Astrocyte (in vitro differentiated cells and primary cell): ENCODE measurements around the gene ZNF280D. TPM values are rescaled to one million over a fixed set of nuclear protein-coding genes. Genes with fewer than 3 reads are reported as not detected.

Experiments used
- DNase-seq: peaks from one replicate; pipeline ENCODE4 v3.0.0-alpha.2; 2010; ENCODE audit warnings: low read depth
- FAIRE-seq: peaks from 2 replicates; lab custom pipeline; 2011; peaks lifted over from hg19 to GRCh38; lab: Jason Lieb, UNC
- H2AFZ ChIP-seq: 2 replicates; pipeline ENCODE4 v1.6.0; 2012; ENCODE audit warnings: low read depth, low read length, inconsistent platforms
- H3K27ac ChIP-seq: 2 replicates; pipeline ENCODE4 v1.5.1; 2011; ENCODE audit warnings: low read depth, low read length, inconsistent platforms
- H3K27me3 ChIP-seq: 2 replicates; pipeline ENCODE4 v1.6.0; 2011; ENCODE audit warnings: low read length, inconsistent platforms; ENCODE audit not compliant: insufficient read depth
- H3K36me3 ChIP-seq: 2 replicates; pipeline ENCODE4 v1.5.1; 2011; ENCODE audit warnings: low read length, inconsistent platforms; ENCODE audit not compliant: insufficient read depth
- H3K4me1 ChIP-seq: 2 replicates; pipeline ENCODE4 v1.5.1; 2011; ENCODE audit warnings: low read length, inconsistent platforms; ENCODE audit not compliant: insufficient read depth
- H3K4me2 ChIP-seq: 2 replicates; pipeline ENCODE4 v1.6.0; 2012; ENCODE audit warnings: low read length, inconsistent platforms
- H3K4me3 ChIP-seq: 2 replicates; pipeline ENCODE4 v1.5.1; 2011; ENCODE audit warnings: low read depth, mild to moderate bottlenecking, low read length, inconsistent platforms; ENCODE audit not compliant: insufficient read depth
- H3K79me2 ChIP-seq: 2 replicates; pipeline ENCODE4 v1.6.0; 2012; ENCODE audit warnings: mild to moderate bottlenecking, low read length, inconsistent platforms; ENCODE audit not compliant: insufficient read depth
- H3K9ac ChIP-seq: 2 replicates; pipeline ENCODE4 v1.6.0; 2012; ENCODE audit warnings: mild to moderate bottlenecking, low read length, inconsistent platforms
- H3K9me3 ChIP-seq: 2 replicates; pipeline ENCODE4 v1.5.1; 2012; ENCODE audit warnings: low read depth, mild to moderate bottlenecking, low read length, inconsistent platforms; ENCODE audit not compliant: insufficient read depth
- H4K20me1 ChIP-seq: 2 replicates; pipeline ENCODE4 v1.6.0; 2012; ENCODE audit warnings: low read length, inconsistent platforms; ENCODE audit not compliant: insufficient read depth
- H3K27ac Mint-ChIP-seq: one replicate; pipeline ENCODE4 v1.8.0; 2021; ENCODE audit warnings: mild to moderate bottlenecking, mixed read lengths; ENCODE audit not compliant: unreplicated experiment
- H3K27me3 Mint-ChIP-seq: one replicate; pipeline ENCODE4 v1.8.0; 2021; ENCODE audit warnings: low read depth, mixed read lengths; ENCODE audit not compliant: unreplicated experiment
- H3K36me3 Mint-ChIP-seq: one replicate; pipeline ENCODE4 v1.8.0; 2021; ENCODE audit warnings: low read depth, mixed read lengths; ENCODE audit not compliant: unreplicated experiment
- H3K4me1 Mint-ChIP-seq: one replicate; pipeline ENCODE4 v1.8.0; 2021; ENCODE audit warnings: low read depth, mixed read lengths; ENCODE audit not compliant: unreplicated experiment
- H3K4me3 Mint-ChIP-seq: one replicate; pipeline ENCODE4 v1.8.0; 2021; ENCODE audit warnings: mild to moderate bottlenecking, moderate library complexity, mixed read lengths; ENCODE audit not compliant: unreplicated experiment
- H3K9me3 Mint-ChIP-seq: one replicate; pipeline ENCODE4 v1.8.0; 2021; ENCODE audit warnings: mild to moderate bottlenecking, mixed read lengths; ENCODE audit not compliant: unreplicated experiment
- CTCF ChIP-seq: IDR thresholded peaks from 2 replicates; pipeline ENCODE4 v1.5.1; 2011; ENCODE audit warnings: low read depth, mild to moderate bottlenecking, inconsistent platforms, low read length, moderate library complexity; ENCODE audit not compliant: insufficient read depth
- EZH2 ChIP-seq: IDR thresholded peaks from 2 replicates; pipeline ENCODE4 v1.6.1; 2012; ENCODE audit warnings: mild to moderate bottlenecking, low read length, inconsistent platforms; ENCODE audit not compliant: insufficient read depth
- total RNA-seq: library from RNA; stranded (reverse); gene quantifications from 2 replicates; pipeline ENCODE4 v1.2.1, GENCODE V29; 2021

Gene ZNF280D
- total RNA-seq, 1 donor from 2014 or later, result 13.7 TPM

GRCh38 chr15:56698270-56698669 is 35.0 kb downstream of the ZNF280D start:
- H3K36me3 ChIP-seq, result peaks cover 23% of the 10 kb centered on the region
- no peaks in the 10 kb centered on the region for H3K27me3 Mint-ChIP-seq
- DNase-seq (no peak), FAIRE-seq (no peak)
- H3K79me2 ChIP-seq, result no peaks in the 10 kb centered on the region
- H3K9ac ChIP-seq, result no peak overlapping the region
- H3K27me3 ChIP-seq, result no peaks in the 10 kb centered on the region
- TF ChIP-seq CTCF (no peak), EZH2 (no peak)
- no peak overlapping the region for H3K4me2 ChIP-seq
- H3K9me3 ChIP-seq, result no peaks in the 10 kb centered on the region
- no peak overlapping the region for H3K27ac ChIP-seq
- no peaks in the 10 kb centered on the region for H3K4me1 ChIP-seq
- H3K4me3 Mint-ChIP-seq, result no peak overlapping the region
- H3K4me1 Mint-ChIP-seq, result no peaks in the 10 kb centered on the region
- H3K4me3 ChIP-seq, result no peak overlapping the region
- peaks cover 8% of the 10 kb centered on the region for H3K36me3 Mint-ChIP-seq
- H3K27ac Mint-ChIP-seq, result no peak overlapping the region
- no peaks in the 10 kb centered on the region for H3K9me3 Mint-ChIP-seq
- no peaks in the 10 kb centered on the region for H4K20me1 ChIP-seq
- no peak overlapping the region for H2AFZ ChIP-seq

GRCh38 chr15:56693761-56694160 is 39.5 kb downstream of the ZNF280D start:
- Mint-ChIP-seq H3K27ac (no peak overlapping the region), H3K4me1 (no peaks in the 10 kb centered on the region), H3K4me3 (no peak overlapping the region), H3K9me3 (no peaks in the 10 kb centered on the region), H3K36me3 (peaks cover 5% of the 10 kb centered on the region), H3K27me3 (no peaks in the 10 kb centered on the region)
- Histone ChIP-seq H3K9me3 (no peaks in the 10 kb centered on the region), H3K36me3 (peaks cover 8% of the 10 kb centered on the region), H3K79me2 (no peaks in the 10 kb centered on the region), H3K4me1 (no peaks in the 10 kb centered on the region), H3K27ac (no peak overlapping the region), H3K27me3 (no peaks in the 10 kb centered on the region), H2AFZ (no peak overlapping the region), H3K4me2 (no peak overlapping the region), H4K20me1 (no peaks in the 10 kb centered on the region), H3K4me3 (no peak overlapping the region), H3K9ac (no peak overlapping the region)
- DNase-seq, result no peak
- FAIRE-seq, result no peak
- TF ChIP-seq EZH2, result no peak
- TF ChIP-seq CTCF, result no peak

- peaks cover 3% of the 10 kb centered on the region for H3K36me3 ChIP-seq
- no peak overlapping the region for H2AFZ ChIP-seq
- FAIRE-seq, result no peak
- no peaks in the 10 kb centered on the region for H3K9me3 Mint-ChIP-seq
- DNase-seq, result no peak
- no peak overlapping the region for H3K27ac ChIP-seq
- no peak overlapping the region for H3K4me3 Mint-ChIP-seq
- H3K4me3 ChIP-seq, result no peak overlapping the region
- H3K4me1 Mint-ChIP-seq, result no peaks in the 10 kb centered on the region
- H4K20me1 ChIP-seq, result no peaks in the 10 kb centered on the region
- no peaks in the 10 kb centered on the region for H3K27me3 ChIP-seq
- no peak overlapping the region for H3K27ac Mint-ChIP-seq
- H3K36me3 Mint-ChIP-seq, result no peaks in the 10 kb centered on the region
- no peaks in the 10 kb centered on the region for H3K4me1 ChIP-seq
- H3K4me2 ChIP-seq, result no peak overlapping the region
- H3K9me3 ChIP-seq, result no peaks in the 10 kb centered on the region
- no peaks in the 10 kb centered on the region for H3K79me2 ChIP-seq
- no peak for TF ChIP-seq EZH2
- TF ChIP-seq CTCF, result no peak
- H3K27me3 Mint-ChIP-seq, result no peaks in the 10 kb centered on the region
- no peak overlapping the region for H3K9ac ChIP-seq
Observed at GRCh38 chr15:56690733-56691132, 42.6 kb downstream of the ZNF280D start.
